Tibial artery (tissue), 4 donors: ENCODE data around the gene LYPD3.

Source experiments
- DNase-seq, 2 donors: peaks; one replicate each; pipeline ENCODE4 v3.0.0-alpha.2; 2019
- H3K27ac ChIP-seq, 2 donors: fragments of 200-600 bp; sonication (generic) in 1 of 2; 1 replicate in 1 of 2; 2 replicates in 1 of 2; pipeline ENCODE4 v1.5.1; 2018 to 2019; ENCODE audit warnings: mild to moderate bottlenecking in 1 of 2
- H3K27me3 ChIP-seq, 2 donors: fragments of 200-600 bp; sonication (generic) in 1 of 2; one replicate each; pipeline versions ENCODE4 v1.5.1 to v1.6.0; 2016 to 2019
- H3K36me3 ChIP-seq, 3 donors: fragments of 200-600 bp; sonication (generic) in 2 of 3; one replicate each; pipeline ENCODE4 v1.5.1; 2016 to 2019; ENCODE audit warnings: mild to moderate bottlenecking in 2 of 3
- H3K4me1 ChIP-seq, 4 donors: fragments of 200-600 bp; sonication (generic) in 2 of 4; 1 replicate in 3 of 4; 2 replicates in 1 of 4; pipeline ENCODE4 v1.5.1; 2016 to 2019
- H3K4me3 ChIP-seq, 2 donors: fragments of 200-600 bp; sonication (generic) in 1 of 2; 1 replicate in 1 of 2; 2 replicates in 1 of 2; pipeline ENCODE4 v1.5.1; 2018 to 2019; ENCODE audit warnings: mild to moderate bottlenecking in 2 of 2
- H3K9me3 ChIP-seq, 3 donors: fragments of 200-600 bp; sonication (generic) in 1 of 3; one replicate each; pipeline ENCODE4 v1.5.1; 2016 to 2019
- CTCF ChIP-seq, 2 experiments: fragments of 200-600 bp in 1 of 2; fragments of 450-650 bp in 1 of 2; IDR thresholded peaks; one replicate each; pipeline ENCODE4 v1.5.1; 2017 to 2019; ENCODE audit warnings: antibody characterized with exemption in 2 of 2, mild to moderate bottlenecking in 1 of 2, moderate library complexity in 1 of 2
- intact Hi-C: fragments of 100-400 bp; cut with DNase I; formaldehyde crosslinking; loops from one replicate; pipeline ENCODE4 v1.15.0; 2023; ENCODE audit warnings: low total_unique reads

Gene LYPD3

DNA sequence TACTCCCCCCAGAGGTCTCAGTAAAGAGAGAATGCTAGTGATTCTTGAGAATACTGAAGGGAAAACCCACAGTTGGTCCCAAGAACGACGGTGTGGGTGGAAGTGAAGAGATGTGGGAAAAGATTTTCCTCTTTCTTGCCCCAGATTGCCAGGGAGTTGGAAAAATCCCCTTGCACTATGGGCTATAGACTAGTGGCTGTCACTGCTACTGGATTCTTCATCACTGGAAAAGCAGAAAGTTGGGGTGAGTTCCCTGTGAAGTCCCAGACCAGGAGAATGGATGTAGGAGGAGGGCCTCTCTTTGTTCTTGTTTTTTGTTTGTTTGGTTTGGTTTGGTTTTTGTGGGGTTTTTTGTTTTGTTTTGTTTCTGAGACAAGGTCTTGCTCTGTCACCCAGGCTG, 11.4 kb downstream of the LYPD3 start:
- intact Hi-C loops = no loop called here
- Histone ChIP-seq H3K9me3 (no peaks in the 10 kb centered on the region), H3K36me3 (no peaks in the 10 kb centered on the region), H3K27ac (no peak overlapping the region), H3K4me1 (no peaks in the 10 kb centered on the region), H3K4me3 (no peak overlapping the region), H3K27me3 (no peaks in the 10 kb centered on the region)
- no peak for DNase-seq
- no peak for TF ChIP-seq CTCF (IDR thresholded peaks at IDR 0.05)

GRCh38 chr19:43452582-43452981, 12.8 kb downstream of the LYPD3 start:
- Histone ChIP-seq H3K36me3 (no peaks in the 10 kb centered on the region), H3K9me3 (no peaks in the 10 kb centered on the region), H3K4me3 (no peak overlapping the region), H3K27me3 (no peaks in the 10 kb centered on the region), H3K4me1 (no peaks in the 10 kb centered on the region), H3K27ac (no peak overlapping the region)
- intact Hi-C loops = no loop called here
- no peak for DNase-seq
- TF ChIP-seq CTCF (IDR thresholded peaks at IDR 0.05) = no peak

DNA sequence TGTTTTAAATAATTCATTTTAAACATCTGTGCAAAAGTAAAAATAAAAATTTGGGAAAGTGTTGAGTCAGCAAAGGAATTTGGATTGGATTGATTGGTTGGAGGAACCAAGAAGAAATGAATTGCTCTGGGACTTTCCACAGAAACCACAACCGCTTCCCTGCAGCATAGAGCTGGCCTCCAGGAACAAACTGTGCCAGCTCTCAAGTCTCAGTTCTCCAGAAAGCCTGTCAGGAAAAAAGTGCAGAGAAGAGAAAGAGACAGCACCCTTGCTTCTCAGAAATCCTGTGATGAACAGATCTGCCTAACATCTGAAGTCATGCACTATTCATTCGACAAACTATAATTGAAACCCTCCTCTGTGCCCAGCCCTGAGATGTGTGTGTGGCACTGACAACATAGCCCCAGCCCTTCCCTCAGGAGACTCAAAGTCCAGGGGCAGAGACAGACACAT, 14.8 kb downstream of the LYPD3 start:
- TF ChIP-seq CTCF (IDR thresholded peaks at IDR 0.05) = no peak
- Histone ChIP-seq H3K4me1 (no peaks in the 10 kb centered on the region), H3K27me3 (no peaks in the 10 kb centered on the region), H3K36me3 (no peaks in the 10 kb centered on the region), H3K9me3 (no peaks in the 10 kb centered on the region), H3K27ac (no peak overlapping the region), H3K4me3 (no peak overlapping the region)
- DNase-seq = no peak
- intact Hi-C loops = no loop called here

- no peak for TF ChIP-seq CTCF (IDR thresholded peaks at IDR 0.05)
- H3K9me3 ChIP-seq = no peaks in the 10 kb centered on the region
- intact Hi-C loops = loop anchor here (2.0 kb wide), 1 partner anchor 71 kb away; no protein-coding TSS in a partner anchor
- no peak for DNase-seq
- H3K4me1 ChIP-seq = no peaks in the 10 kb centered on the region
- H3K36me3 ChIP-seq = no peaks in the 10 kb centered on the region
- H3K27me3 ChIP-seq = no peaks in the 10 kb centered on the region
- H3K4me3 ChIP-seq = no peak overlapping the region
- H3K27ac ChIP-seq = no peak overlapping the region
Observed at GRCh38 chr19:43447655-43448054, 17.8 kb downstream of the LYPD3 start.

GRCh38 chr19:43446746-43447489, 18.5 kb downstream of the LYPD3 start:
- H3K4me3 ChIP-seq = no peak overlapping the region
- H3K36me3 ChIP-seq = no peaks in the 10 kb centered on the region
- intact Hi-C loops = loop anchor here (2.0 kb wide), 1 partner anchor 72 kb away; no protein-coding TSS in a partner anchor
- no peak overlapping the region for H3K27ac ChIP-seq
- TF ChIP-seq CTCF (IDR thresholded peaks at IDR 0.05) = peak; percentile 95 to 96
- DNase-seq = peak; percentile 69 to 84
- no peaks in the 10 kb centered on the region for H3K4me1 ChIP-seq
- no peaks in the 10 kb centered on the region for H3K27me3 ChIP-seq
- no peaks in the 10 kb centered on the region for H3K9me3 ChIP-seq
